ENCODE data around the gene MLX.

DNA sequence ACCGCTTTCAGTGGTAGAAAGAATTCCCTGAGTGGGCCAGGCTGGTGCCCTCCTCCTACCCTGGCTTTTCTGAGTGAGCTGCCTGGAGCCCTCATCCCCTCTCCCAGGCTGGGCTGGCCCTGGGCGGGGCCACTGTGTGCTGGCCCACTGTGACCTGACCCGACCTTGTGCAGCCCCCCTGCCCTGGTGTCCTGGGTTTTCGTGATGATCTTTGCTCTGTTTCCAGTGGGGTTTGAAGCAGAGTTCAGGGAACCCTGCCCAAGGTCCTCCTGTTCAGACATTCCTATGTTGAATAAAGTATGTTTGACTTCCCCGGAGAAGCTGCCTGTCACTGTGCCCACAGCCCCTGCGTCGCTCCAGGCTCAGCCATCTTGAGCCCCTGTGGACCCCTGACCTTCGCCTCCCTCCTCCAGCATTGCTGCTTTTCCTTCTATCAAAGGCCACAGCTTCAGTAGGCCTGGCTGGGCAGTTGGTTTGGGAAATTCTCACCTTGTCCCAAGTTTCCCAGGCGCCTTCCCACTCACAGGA lies 44.6 kb upstream of the MLX start:
- TF ChIP-seq, protein P1, sequence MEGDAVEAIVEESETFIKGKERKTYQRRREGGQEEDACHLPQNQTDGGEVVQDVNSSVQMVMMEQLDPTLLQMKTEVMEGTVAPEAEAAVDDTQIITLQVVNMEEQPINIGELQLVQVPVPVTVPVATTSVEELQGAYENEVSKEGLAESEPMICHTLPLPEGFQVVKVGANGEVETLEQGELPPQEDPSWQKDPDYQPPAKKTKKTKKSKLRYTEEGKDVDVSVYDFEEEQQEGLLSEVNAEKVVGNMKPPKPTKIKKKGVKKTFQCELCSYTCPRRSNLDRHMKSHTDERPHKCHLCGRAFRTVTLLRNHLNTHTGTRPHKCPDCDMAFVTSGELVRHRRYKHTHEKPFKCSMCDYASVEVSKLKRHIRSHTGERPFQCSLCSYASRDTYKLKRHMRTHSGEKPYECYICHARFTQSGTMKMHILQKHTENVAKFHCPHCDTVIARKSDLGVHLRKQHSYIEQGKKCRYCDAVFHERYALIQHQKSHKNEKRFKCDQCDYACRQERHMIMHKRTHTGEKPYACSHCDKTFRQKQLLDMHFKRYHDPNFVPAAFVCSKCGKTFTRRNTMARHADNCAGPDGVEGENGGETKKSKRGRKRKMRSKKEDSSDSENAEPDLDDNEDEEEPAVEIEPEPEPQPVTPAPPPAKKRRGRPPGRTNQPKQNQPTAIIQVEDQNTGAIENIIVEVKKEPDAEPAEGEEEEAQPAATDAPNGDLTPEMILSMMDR (IDR thresholded peaks at IDR 0.05; ENCODE audit: insufficient read depth, low read length, poor library complexity, severe bottlenecking) = no peak
- no peak for TF ChIP-seq EZH2phosphoT487 (conservative IDR thresholded peaks at IDR 0.05; ENCODE audit: low read length)

Measured in SU-DHL-6 (cell line).